GM12878 (cell line): ENCODE results near the gene MFSD6.

Source experiments
- HDGF ChIP-seq: fragments of 450-650 bp; IDR thresholded peaks from 2 replicates; pipeline ENCODE4 v1.6.1; 2016; ENCODE audit warnings: antibody characterized with exemption
- POLR2A ChIP-seq: IDR thresholded peaks from 2 replicates; pipeline ENCODE4 v1.6.1; 2011; ENCODE audit warnings: low read depth, mild to moderate bottlenecking, low read length
- RBBP5 ChIP-seq: fragments of 200-600 bp; sonication (generic); conservative IDR thresholded peaks from 2 replicates; pipeline ENCODE4 v1.6.1; 2016
- RELA ChIP-seq: fragments of 450-650 bp; IDR thresholded peaks from 2 replicates; pipeline ENCODE4 v1.8.0; 2014; ENCODE audit warnings: borderline replicate concordance; ENCODE audit not compliant: partially characterized antibody
- SP1 ChIP-seq: IDR thresholded peaks from one replicate; pipeline ENCODE4 v1.6.1; 2011; ENCODE audit warnings: low read depth, low read length
- SREBF1 ChIP-seq: IDR thresholded peaks from 2 replicates; pipeline ENCODE4 v1.6.1; 2012; ENCODE audit warnings: mild to moderate bottlenecking, low read length
- TF ChIP-seq, protein P1 (sequence below), 3 experiments: IDR thresholded peaks in 2 of 3; conservative IDR thresholded peaks in 1 of 3; 2 replicates each; pipeline ENCODE4 v1.5.1; 2011; ENCODE audit warnings: low read depth in 3 of 3, low read length in 3 of 3, mild to moderate bottlenecking in 3 of 3, control low read depth in 2 of 3, moderate library complexity in 2 of 3, inconsistent platforms in 1 of 3, mixed read lengths in 1 of 3; ENCODE audit not compliant: control insufficient read depth in 2 of 3, insufficient read depth in 1 of 3; ENCODE audit errors: extremely low read depth in 1 of 3
- TF ChIP-seq, protein P2 (sequence below): IDR thresholded peaks from 2 replicates; pipeline ENCODE4 v1.6.1; 2011; ENCODE audit warnings: borderline replicate concordance, low read depth, mild to moderate bottlenecking, moderate library complexity, mixed read lengths, low read length; ENCODE audit not compliant: insufficient read depth; ENCODE audit errors: extremely low read length
- TF ChIP-seq, protein P3 (sequence below): IDR thresholded peaks from 2 replicates; pipeline ENCODE4 v1.6.1; 2012; ENCODE audit warnings: mild to moderate bottlenecking, low read depth, low read length

DNA sequence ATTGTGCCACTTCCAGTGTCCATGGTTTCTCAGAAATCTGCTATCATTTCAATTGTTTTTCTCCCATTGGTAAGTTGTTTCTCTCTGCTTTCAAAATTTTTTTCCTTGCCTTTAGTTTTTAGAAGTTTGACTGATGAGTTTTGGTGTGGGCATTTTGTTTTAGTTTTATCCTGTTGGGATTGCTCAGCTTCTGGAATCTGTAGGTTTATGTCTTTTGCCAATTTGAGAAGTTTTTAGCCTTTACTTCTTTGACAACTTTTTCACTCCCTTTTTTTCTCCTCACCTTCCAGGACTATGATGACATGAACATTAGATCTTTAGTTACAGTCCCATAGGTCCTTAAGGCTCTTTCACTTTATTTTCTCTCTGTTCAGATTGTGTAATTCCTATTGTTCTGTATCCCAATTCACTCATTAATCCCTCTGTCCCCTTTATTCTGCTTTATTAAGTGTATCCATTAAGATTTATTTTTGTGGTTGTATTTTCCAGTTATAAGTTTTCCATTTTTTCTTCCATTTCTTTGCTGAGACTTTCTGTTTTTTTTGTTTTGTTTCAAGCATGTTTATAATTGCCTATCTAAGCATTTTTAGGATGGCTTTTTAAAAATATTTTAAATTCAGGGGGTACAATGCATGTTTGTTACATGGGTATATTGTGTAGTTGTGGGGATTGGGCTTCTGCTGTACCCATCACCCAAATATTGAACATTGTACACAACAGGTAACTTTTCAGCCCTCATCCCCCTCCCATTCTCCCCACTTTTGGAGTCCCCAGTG, 17.9 kb downstream of the MFSD6 start:
- TF ChIP-seq, protein P1, sequence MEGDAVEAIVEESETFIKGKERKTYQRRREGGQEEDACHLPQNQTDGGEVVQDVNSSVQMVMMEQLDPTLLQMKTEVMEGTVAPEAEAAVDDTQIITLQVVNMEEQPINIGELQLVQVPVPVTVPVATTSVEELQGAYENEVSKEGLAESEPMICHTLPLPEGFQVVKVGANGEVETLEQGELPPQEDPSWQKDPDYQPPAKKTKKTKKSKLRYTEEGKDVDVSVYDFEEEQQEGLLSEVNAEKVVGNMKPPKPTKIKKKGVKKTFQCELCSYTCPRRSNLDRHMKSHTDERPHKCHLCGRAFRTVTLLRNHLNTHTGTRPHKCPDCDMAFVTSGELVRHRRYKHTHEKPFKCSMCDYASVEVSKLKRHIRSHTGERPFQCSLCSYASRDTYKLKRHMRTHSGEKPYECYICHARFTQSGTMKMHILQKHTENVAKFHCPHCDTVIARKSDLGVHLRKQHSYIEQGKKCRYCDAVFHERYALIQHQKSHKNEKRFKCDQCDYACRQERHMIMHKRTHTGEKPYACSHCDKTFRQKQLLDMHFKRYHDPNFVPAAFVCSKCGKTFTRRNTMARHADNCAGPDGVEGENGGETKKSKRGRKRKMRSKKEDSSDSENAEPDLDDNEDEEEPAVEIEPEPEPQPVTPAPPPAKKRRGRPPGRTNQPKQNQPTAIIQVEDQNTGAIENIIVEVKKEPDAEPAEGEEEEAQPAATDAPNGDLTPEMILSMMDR (IDR thresholded peaks at IDR 0.05 in 2 of 3, conservative IDR thresholded peaks at IDR 0.05 in 1 of 3; ENCODE audit: control insufficient read depth in 2 of 3, extremely low read depth in 1 of 3, insufficient read depth in 1 of 3, low read depth in 3 of 3, low read length in 3 of 3), result no peak
- TF ChIP-seq, protein P2, sequence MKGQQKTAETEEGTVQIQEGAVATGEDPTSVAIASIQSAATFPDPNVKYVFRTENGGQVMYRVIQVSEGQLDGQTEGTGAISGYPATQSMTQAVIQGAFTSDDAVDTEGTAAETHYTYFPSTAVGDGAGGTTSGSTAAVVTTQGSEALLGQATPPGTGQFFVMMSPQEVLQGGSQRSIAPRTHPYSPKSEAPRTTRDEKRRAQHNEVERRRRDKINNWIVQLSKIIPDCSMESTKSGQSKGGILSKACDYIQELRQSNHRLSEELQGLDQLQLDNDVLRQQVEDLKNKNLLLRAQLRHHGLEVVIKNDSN, result no peak
- TF ChIP-seq RELA (no peak), HDGF (no peak), RBBP5 (no peak), SP1 (no peak), SREBF1 (no peak), POLR2A (no peak)
- TF ChIP-seq, protein P3, sequence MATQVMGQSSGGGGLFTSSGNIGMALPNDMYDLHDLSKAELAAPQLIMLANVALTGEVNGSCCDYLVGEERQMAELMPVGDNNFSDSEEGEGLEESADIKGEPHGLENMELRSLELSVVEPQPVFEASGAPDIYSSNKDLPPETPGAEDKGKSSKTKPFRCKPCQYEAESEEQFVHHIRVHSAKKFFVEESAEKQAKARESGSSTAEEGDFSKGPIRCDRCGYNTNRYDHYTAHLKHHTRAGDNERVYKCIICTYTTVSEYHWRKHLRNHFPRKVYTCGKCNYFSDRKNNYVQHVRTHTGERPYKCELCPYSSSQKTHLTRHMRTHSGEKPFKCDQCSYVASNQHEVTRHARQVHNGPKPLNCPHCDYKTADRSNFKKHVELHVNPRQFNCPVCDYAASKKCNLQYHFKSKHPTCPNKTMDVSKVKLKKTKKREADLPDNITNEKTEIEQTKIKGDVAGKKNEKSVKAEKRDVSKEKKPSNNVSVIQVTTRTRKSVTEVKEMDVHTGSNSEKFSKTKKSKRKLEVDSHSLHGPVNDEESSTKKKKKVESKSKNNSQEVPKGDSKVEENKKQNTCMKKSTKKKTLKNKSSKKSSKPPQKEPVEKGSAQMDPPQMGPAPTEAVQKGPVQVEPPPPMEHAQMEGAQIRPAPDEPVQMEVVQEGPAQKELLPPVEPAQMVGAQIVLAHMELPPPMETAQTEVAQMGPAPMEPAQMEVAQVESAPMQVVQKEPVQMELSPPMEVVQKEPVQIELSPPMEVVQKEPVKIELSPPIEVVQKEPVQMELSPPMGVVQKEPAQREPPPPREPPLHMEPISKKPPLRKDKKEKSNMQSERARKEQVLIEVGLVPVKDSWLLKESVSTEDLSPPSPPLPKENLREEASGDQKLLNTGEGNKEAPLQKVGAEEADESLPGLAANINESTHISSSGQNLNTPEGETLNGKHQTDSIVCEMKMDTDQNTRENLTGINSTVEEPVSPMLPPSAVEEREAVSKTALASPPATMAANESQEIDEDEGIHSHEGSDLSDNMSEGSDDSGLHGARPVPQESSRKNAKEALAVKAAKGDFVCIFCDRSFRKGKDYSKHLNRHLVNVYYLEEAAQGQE, result no peak
